HL-60 (cell line): ENCODE results near the gene TMED10.

Source experiments
- CTCF ChIP-seq: IDR thresholded peaks from one replicate; pipeline ENCODE4 v1.5.1; 2011; ENCODE audit warnings: low read length, control low read depth, inconsistent platforms; ENCODE audit not compliant: insufficient read depth
- GABPA ChIP-seq: IDR thresholded peaks from 2 replicates; pipeline ENCODE4 v1.6.1; 2012; ENCODE audit warnings: low read depth
- POLR2AphosphoS5 ChIP-seq: IDR thresholded peaks from 2 replicates; pipeline ENCODE4 v1.6.1; 2012; ENCODE audit warnings: low read depth
- TF ChIP-seq, protein P1 (sequence below): IDR thresholded peaks from 2 replicates; pipeline ENCODE4 v1.6.1; 2012; ENCODE audit warnings: low read depth; ENCODE audit not compliant: insufficient replicate concordance

DNA sequence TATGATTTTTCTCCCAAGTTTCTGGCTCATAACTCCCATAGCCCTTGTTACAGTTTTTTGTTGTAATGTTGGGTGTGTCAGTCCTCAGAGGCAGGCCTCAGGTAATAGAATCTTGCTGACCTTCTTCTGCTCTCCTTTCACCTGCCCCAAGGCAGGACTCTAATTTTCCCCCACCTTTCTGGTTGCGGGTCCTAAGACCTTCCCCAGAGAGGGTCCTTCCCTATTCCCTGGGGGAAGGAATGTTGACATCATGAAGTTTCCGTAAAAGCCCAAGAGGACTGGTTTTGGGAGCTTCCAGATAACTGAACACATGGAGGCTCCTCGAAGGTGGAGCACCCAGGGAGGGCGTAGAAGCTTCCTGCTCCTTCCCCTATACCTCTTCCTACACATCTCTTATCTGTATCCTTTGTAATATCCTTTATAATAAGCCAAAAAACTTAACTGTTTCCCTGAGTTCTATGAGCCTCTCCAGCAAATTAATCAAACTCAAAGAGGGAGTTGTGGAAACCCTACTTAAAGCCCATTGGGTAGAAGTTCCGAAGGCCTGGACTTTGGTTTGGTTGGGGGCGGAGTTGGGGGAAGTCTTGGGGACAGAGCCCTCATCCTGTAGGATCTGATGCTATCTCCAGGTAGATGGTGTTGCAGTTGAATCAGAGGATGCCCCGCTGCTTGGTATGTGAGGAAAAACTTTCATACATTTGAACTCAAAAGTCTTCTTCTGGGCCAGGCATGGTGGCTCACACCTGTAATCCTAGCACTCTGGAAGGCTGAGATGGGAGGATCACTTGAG lies 9.0 kb upstream of the TMED10 start:
- TF ChIP-seq CTCF = no peak
- TF ChIP-seq POLR2AphosphoS5 = no peak
- TF ChIP-seq, protein P1, sequence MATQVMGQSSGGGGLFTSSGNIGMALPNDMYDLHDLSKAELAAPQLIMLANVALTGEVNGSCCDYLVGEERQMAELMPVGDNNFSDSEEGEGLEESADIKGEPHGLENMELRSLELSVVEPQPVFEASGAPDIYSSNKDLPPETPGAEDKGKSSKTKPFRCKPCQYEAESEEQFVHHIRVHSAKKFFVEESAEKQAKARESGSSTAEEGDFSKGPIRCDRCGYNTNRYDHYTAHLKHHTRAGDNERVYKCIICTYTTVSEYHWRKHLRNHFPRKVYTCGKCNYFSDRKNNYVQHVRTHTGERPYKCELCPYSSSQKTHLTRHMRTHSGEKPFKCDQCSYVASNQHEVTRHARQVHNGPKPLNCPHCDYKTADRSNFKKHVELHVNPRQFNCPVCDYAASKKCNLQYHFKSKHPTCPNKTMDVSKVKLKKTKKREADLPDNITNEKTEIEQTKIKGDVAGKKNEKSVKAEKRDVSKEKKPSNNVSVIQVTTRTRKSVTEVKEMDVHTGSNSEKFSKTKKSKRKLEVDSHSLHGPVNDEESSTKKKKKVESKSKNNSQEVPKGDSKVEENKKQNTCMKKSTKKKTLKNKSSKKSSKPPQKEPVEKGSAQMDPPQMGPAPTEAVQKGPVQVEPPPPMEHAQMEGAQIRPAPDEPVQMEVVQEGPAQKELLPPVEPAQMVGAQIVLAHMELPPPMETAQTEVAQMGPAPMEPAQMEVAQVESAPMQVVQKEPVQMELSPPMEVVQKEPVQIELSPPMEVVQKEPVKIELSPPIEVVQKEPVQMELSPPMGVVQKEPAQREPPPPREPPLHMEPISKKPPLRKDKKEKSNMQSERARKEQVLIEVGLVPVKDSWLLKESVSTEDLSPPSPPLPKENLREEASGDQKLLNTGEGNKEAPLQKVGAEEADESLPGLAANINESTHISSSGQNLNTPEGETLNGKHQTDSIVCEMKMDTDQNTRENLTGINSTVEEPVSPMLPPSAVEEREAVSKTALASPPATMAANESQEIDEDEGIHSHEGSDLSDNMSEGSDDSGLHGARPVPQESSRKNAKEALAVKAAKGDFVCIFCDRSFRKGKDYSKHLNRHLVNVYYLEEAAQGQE = no peak
- TF ChIP-seq GABPA = no peak
